Urinary bladder (tissue), 4 donors: Measurements from ENCODE around the gene EPHB1. TPM values are rescaled to one million over a fixed set of nuclear protein-coding genes. Genes with fewer than 3 reads are reported as not detected.

Source experiments
- DNase-seq: peaks from one replicate; pipeline ENCODE4 v3.0.0-alpha.2; 2015; ENCODE audit errors: extremely low spot score
- H3K27ac ChIP-seq: one replicate; pipeline ENCODE4 v1.5.1; 2013; ENCODE audit warnings: low read depth, mild to moderate bottlenecking, moderate library complexity
- H3K36me3 ChIP-seq: one replicate; pipeline ENCODE4 v1.6.1; 2013; ENCODE audit warnings: mild to moderate bottlenecking, moderate library complexity; ENCODE audit not compliant: insufficient read depth
- H3K4me1 ChIP-seq: one replicate; pipeline ENCODE4 v1.6.1; 2013; ENCODE audit warnings: mild to moderate bottlenecking, moderate library complexity; ENCODE audit not compliant: insufficient read depth
- H3K4me3 ChIP-seq: one replicate; pipeline ENCODE4 v1.5.1; 2013; ENCODE audit warnings: low read depth, low read length
- WGBS: extraction: QIAGEN DNeasy Blood & Tissue Kit; methylation state at CpG from one replicate; pipeline ENCODE4 v1.1.7; 2013; 5-methylcytosine and 5-hydroxymethylcytosine counted together
- polyA plus RNA-seq: library from polyadenylated mRNA; stranded (reverse); fragments of 200-250 nt; gene quantifications from one replicate; pipeline ENCODE4 v1.2.3, GENCODE V29; 2013
- total RNA-seq: library from RNA; depleted of rRNA; stranded (reverse); fragments of >200 nt; gene quantifications from one replicate; pipeline ENCODE4 v1.2.3, GENCODE V29; 2014
- donor health status: healthy with polysubstance abuse.
- donor health status: healthy.

Gene EPHB1
- total and polyA plus RNA-seq, 2 donors, result 0.67 to 1.6 TPM

- 81% methylated on average over 11 of the region's 11 CpGs for WGBS
- DNase-seq, result no peak
- H3K36me3 ChIP-seq, result no peaks in the 10 kb centered on the region
- H3K4me1 ChIP-seq, result no peaks in the 10 kb centered on the region
- no peak overlapping the region for H3K27ac ChIP-seq
- no peak overlapping the region for H3K4me3 ChIP-seq
Measured at GRCh38 chr3:134911586-134912548, 116.8 kb downstream of the EPHB1 start.

GRCh38 chr3:134916276-134916961, 121.4 kb downstream of the EPHB1 start:
- Histone ChIP-seq H3K4me3 (no peak overlapping the region), H3K36me3 (no peaks in the 10 kb centered on the region), H3K4me1 (no peaks in the 10 kb centered on the region), H3K27ac (no peak overlapping the region)
- 92% methylated on average over 37 of the region's 37 CpGs for WGBS
- no peak for DNase-seq

- no peak overlapping the region for H3K27ac ChIP-seq
- no peak for DNase-seq
- no peak overlapping the region for H3K4me3 ChIP-seq
- H3K4me1 ChIP-seq, result no peaks in the 10 kb centered on the region
- no peaks in the 10 kb centered on the region for H3K36me3 ChIP-seq
Measured at GRCh38 chr3:134917631-134918030, 122.6 kb downstream of the EPHB1 start.

- no peaks in the 10 kb centered on the region for H3K36me3 ChIP-seq
- no peaks in the 10 kb centered on the region for H3K4me1 ChIP-seq
- no peak overlapping the region for H3K27ac ChIP-seq
- 34% methylated on average over 1 of the region's 1 CpG for WGBS
- H3K4me3 ChIP-seq, result no peak overlapping the region
- DNase-seq, result no peak
Measured at GRCh38 chr3:134918441-134918840, 123.4 kb downstream of the EPHB1 start.

GRCh38 chr3:134922101-134922500, 127.0 kb downstream of the EPHB1 start:
- WGBS, result 87% methylated on average over 3 of the region's 3 CpGs
- Histone ChIP-seq H3K36me3 (no peaks in the 10 kb centered on the region), H3K4me1 (no peaks in the 10 kb centered on the region), H3K27ac (no peak overlapping the region), H3K4me3 (no peak overlapping the region)
- DNase-seq, result no peak

GRCh38 chr3:134922866-134923265, 127.8 kb downstream of the EPHB1 start:
- WGBS, result 88% methylated on average over 6 of the region's 6 CpGs
- Histone ChIP-seq H3K27ac (no peak overlapping the region), H3K4me3 (no peak overlapping the region), H3K4me1 (no peaks in the 10 kb centered on the region), H3K36me3 (no peaks in the 10 kb centered on the region)
- no peak for DNase-seq

- H3K36me3 ChIP-seq, result no peaks in the 10 kb centered on the region
- H3K27ac ChIP-seq, result no peak overlapping the region
- H3K4me1 ChIP-seq, result no peaks in the 10 kb centered on the region
- no peak overlapping the region for H3K4me3 ChIP-seq
- WGBS, result 73% methylated on average over 1 of the region's 1 CpG
- no peak for DNase-seq
Measured at GRCh38 chr3:134923286-134923685, 128.2 kb downstream of the EPHB1 start.

GRCh38 chr3:134927599-134927998, 132.5 kb downstream of the EPHB1 start:
- DNase-seq, result no peak
- H3K4me3 ChIP-seq, result no peak overlapping the region
- no peaks in the 10 kb centered on the region for H3K36me3 ChIP-seq
- no peak overlapping the region for H3K27ac ChIP-seq
- H3K4me1 ChIP-seq, result no peaks in the 10 kb centered on the region
- 75% methylated on average over 1 of the region's 1 CpG for WGBS

- no peak overlapping the region for H3K4me3 ChIP-seq
- 58% methylated on average over 6 of the region's 6 CpGs for WGBS
- no peaks in the 10 kb centered on the region for H3K36me3 ChIP-seq
- no peak overlapping the region for H3K27ac ChIP-seq
- no peaks in the 10 kb centered on the region for H3K4me1 ChIP-seq
- no peak for DNase-seq
Measured at GRCh38 chr3:134928392-134928791, 133.3 kb downstream of the EPHB1 start.

GRCh38 chr3:134928819-134929218, 133.8 kb downstream of the EPHB1 start:
- no peaks in the 10 kb centered on the region for H3K4me1 ChIP-seq
- WGBS, result 52% methylated on average over 3 of the region's 3 CpGs
- no peak for DNase-seq

GRCh38 chr3:134929976-134930375, 134.9 kb downstream of the EPHB1 start:
- DNase-seq, result no peak
- Histone ChIP-seq H3K4me3 (no peak overlapping the region), H3K4me1 (no peaks in the 10 kb centered on the region), H3K36me3 (no peaks in the 10 kb centered on the region), H3K27ac (no peak overlapping the region)
- WGBS, result 85% methylated on average over 2 of the region's 2 CpGs

More at GRCh38 chr3:134928819-134929218, 133.8 kb downstream of the EPHB1 start:
- H3K36me3 ChIP-seq, result no peaks in the 10 kb centered on the region
- no peak overlapping the region for H3K4me3 ChIP-seq
- H3K27ac ChIP-seq, result no peak overlapping the region

- H3K4me3 ChIP-seq, result no peak overlapping the region
- no peak for DNase-seq
- H3K36me3 ChIP-seq, result no peaks in the 10 kb centered on the region
- H3K27ac ChIP-seq, result no peak overlapping the region
- 71% methylated on average over 5 of the region's 5 CpGs for WGBS
- H3K4me1 ChIP-seq, result no peaks in the 10 kb centered on the region
Measured at GRCh38 chr3:134931045-134931785, 136.2 kb downstream of the EPHB1 start.

GRCh38 chr3:134932035-134932434, 137.0 kb downstream of the EPHB1 start:
- Histone ChIP-seq H3K4me1 (no peaks in the 10 kb centered on the region), H3K27ac (no peak overlapping the region), H3K36me3 (no peaks in the 10 kb centered on the region), H3K4me3 (no peak overlapping the region)
- WGBS, result 48% methylated on average over 6 of the region's 6 CpGs
- no peak for DNase-seq
